Activated naive CD4-positive, alpha-beta T cell treated with anti-CD3 and anti-CD28 coated beads for 36 hours (primary cell): ENCODE data around the gene DSCAM. TPM values are rescaled to one million over a fixed set of nuclear protein-coding genes. Genes with fewer than 3 reads are reported as not detected.
A peak's percentile ranks its signal among the peaks of the same experiment; 100 is the strongest.

Source experiments
- CTCF ChIA-PET: fragments of 350-600 bp; sonication (Branson Sonifier 250); formaldehyde crosslinking; loops from one replicate; lab custom pipeline; 2021; ENCODE audit warnings: antibody characterized with exemption; lab: Charles Lee
- DNase-seq: peaks from one replicate; pipeline ENCODE4 v3.0.0-alpha.2; 2020
- H3K27ac Mint-ChIP-seq: one replicate; pipeline ENCODE4 v1.8.0; 2021; ENCODE audit warnings: mild to moderate bottlenecking, mixed read lengths
- H3K27me3 Mint-ChIP-seq: one replicate; pipeline ENCODE4 v1.8.0; 2021; ENCODE audit warnings: low read depth, mixed read lengths
- H3K36me3 Mint-ChIP-seq: one replicate; pipeline ENCODE4 v1.8.0; 2021; ENCODE audit warnings: low read depth, mixed read lengths
- H3K4me1 Mint-ChIP-seq: one replicate; pipeline ENCODE4 v1.8.0; 2021; ENCODE audit warnings: low read depth, mixed read lengths
- H3K4me3 Mint-ChIP-seq: one replicate; pipeline ENCODE4 v1.8.0; 2021; ENCODE audit warnings: mild to moderate bottlenecking, moderate library complexity, mixed read lengths
- H3K9me3 Mint-ChIP-seq: one replicate; pipeline ENCODE4 v1.8.0; 2021; ENCODE audit warnings: mixed read lengths
- intact Hi-C: fragments of 100-400 bp; cut with micrococcal nuclease; formaldehyde crosslinking; loops from one replicate; pipeline ENCODE4 v1.15.1; 2023
- total RNA-seq, 2 experiments: library from RNA; stranded (reverse); gene quantifications; one replicate each; pipeline ENCODE4 v1.2.3, GENCODE V29; 2021

Gene DSCAM
- total RNA-seq, 2 experiments from 2014 or later = not detected

- Mint-ChIP-seq H3K27me3 (no peaks in the 10 kb centered on the region), H3K27ac (no peak overlapping the region), H3K4me3 (no peak overlapping the region), H3K4me1 (no peaks in the 10 kb centered on the region), H3K9me3 (peaks cover 3% of the 10 kb centered on the region), H3K36me3 (no peaks in the 10 kb centered on the region)
- DNase-seq = peak; percentile 8
- CTCF ChIA-PET = interaction anchor here (1.7 kb wide), 1 partner anchor 9 kb away, joined by 3 read pairs; no protein-coding TSS in a partner anchor
- intact Hi-C loops = no loop called here
These were observed 334.4 kb downstream of the DSCAM start for GRCh38 chr21:40512590-40512989.

- H3K9me3 Mint-ChIP-seq = no peaks in the 10 kb centered on the region
- no peaks in the 10 kb centered on the region for H3K4me1 Mint-ChIP-seq
- no peak for DNase-seq
- intact Hi-C loops = no loop called here
- H3K4me3 Mint-ChIP-seq = no peak overlapping the region
- no peaks in the 10 kb centered on the region for H3K36me3 Mint-ChIP-seq
- H3K27ac Mint-ChIP-seq = no peak overlapping the region
- CTCF ChIA-PET = no interaction called here
- no peaks in the 10 kb centered on the region for H3K27me3 Mint-ChIP-seq
These were observed 339.0 kb downstream of the DSCAM start for GRCh38 chr21:40507978-40508377.

GRCh38 chr21:40505681-40506080 is 341.3 kb downstream of the DSCAM start:
- no peak overlapping the region for H3K27ac Mint-ChIP-seq
- CTCF ChIA-PET = no interaction called here
- intact Hi-C loops = no loop called here
- DNase-seq = no peak
- no peaks in the 10 kb centered on the region for H3K36me3 Mint-ChIP-seq
- no peak overlapping the region for H3K4me3 Mint-ChIP-seq
- H3K27me3 Mint-ChIP-seq = no peaks in the 10 kb centered on the region
- H3K9me3 Mint-ChIP-seq = no peaks in the 10 kb centered on the region
- no peaks in the 10 kb centered on the region for H3K4me1 Mint-ChIP-seq

- intact Hi-C loops = no loop called here
- Mint-ChIP-seq H3K9me3 (no peaks in the 10 kb centered on the region), H3K4me1 (no peaks in the 10 kb centered on the region), H3K27me3 (no peaks in the 10 kb centered on the region), H3K27ac (no peak overlapping the region), H3K4me3 (no peak overlapping the region), H3K36me3 (no peaks in the 10 kb centered on the region)
- DNase-seq = no peak
- CTCF ChIA-PET = no interaction called here
These were observed 341.7 kb downstream of the DSCAM start for GRCh38 chr21:40505244-40505643.

GRCh38 chr21:40504825-40505224 is 342.1 kb downstream of the DSCAM start:
- Mint-ChIP-seq H3K27me3 (no peaks in the 10 kb centered on the region), H3K36me3 (no peaks in the 10 kb centered on the region), H3K9me3 (no peaks in the 10 kb centered on the region), H3K27ac (no peak overlapping the region), H3K4me3 (no peak overlapping the region), H3K4me1 (no peaks in the 10 kb centered on the region)
- CTCF ChIA-PET = interaction anchor here (0.7 kb wide), 1 partner anchor 81 kb away, joined by 3 read pairs; no protein-coding TSS in a partner anchor
- DNase-seq = no peak
- intact Hi-C loops = no loop called here

GRCh38 chr21:40496116-40496515 is 350.8 kb downstream of the DSCAM start:
- CTCF ChIA-PET = no interaction called here
- intact Hi-C loops = no loop called here
- Mint-ChIP-seq H3K4me1 (no peaks in the 10 kb centered on the region), H3K36me3 (peaks cover 6% of the 10 kb centered on the region), H3K9me3 (peaks cover 18% of the 10 kb centered on the region), H3K27me3 (peaks cover 2% of the 10 kb centered on the region), H3K27ac (no peak overlapping the region), H3K4me3 (no peak overlapping the region)
- DNase-seq = no peak

GRCh38 chr21:40490408-40490807 is 356.6 kb downstream of the DSCAM start:
- peaks cover 24% of the 10 kb centered on the region for H3K9me3 Mint-ChIP-seq

GRCh38 chr21:40489001-40489400 is 358.0 kb downstream of the DSCAM start:
- Mint-ChIP-seq H3K9me3 (peaks cover 24% of the 10 kb centered on the region), H3K27ac (no peak overlapping the region), H3K27me3 (peaks cover 3% of the 10 kb centered on the region), H3K4me3 (no peak overlapping the region), H3K36me3 (peaks cover 6% of the 10 kb centered on the region), H3K4me1 (no peaks in the 10 kb centered on the region)
- DNase-seq = no peak
- intact Hi-C loops = no loop called here
- CTCF ChIA-PET = no interaction called here

More at GRCh38 chr21:40490408-40490807, 356.6 kb downstream of the DSCAM start:
- Mint-ChIP-seq H3K27me3 (peaks cover 5% of the 10 kb centered on the region), H3K4me3 (no peak overlapping the region), H3K27ac (no peak overlapping the region), H3K36me3 (peaks cover 6% of the 10 kb centered on the region), H3K4me1 (no peaks in the 10 kb centered on the region)
- no peak for DNase-seq
- CTCF ChIA-PET = no interaction called here
- intact Hi-C loops = no loop called here

GRCh38 chr21:40481764-40482163 is 365.2 kb downstream of the DSCAM start:
- CTCF ChIA-PET = no interaction called here

GRCh38 chr21:40474513-40474912 is 372.4 kb downstream of the DSCAM start:
- Mint-ChIP-seq H3K4me1 (no peaks in the 10 kb centered on the region), H3K27me3 (no peaks in the 10 kb centered on the region), H3K36me3 (no peaks in the 10 kb centered on the region), H3K27ac (no peak overlapping the region), H3K9me3 (peaks cover 3% of the 10 kb centered on the region), H3K4me3 (no peak overlapping the region)
- no peak for DNase-seq
- intact Hi-C loops = no loop called here
- CTCF ChIA-PET = interaction anchor here (0.7 kb wide), 1 partner anchor 432 kb away, joined by 3 read pairs; no protein-coding TSS in a partner anchor

More at GRCh38 chr21:40481764-40482163, 365.2 kb downstream of the DSCAM start:
- Mint-ChIP-seq H3K27ac (no peak overlapping the region), H3K27me3 (no peaks in the 10 kb centered on the region), H3K4me3 (no peak overlapping the region), H3K4me1 (no peaks in the 10 kb centered on the region), H3K9me3 (peaks cover 1% of the 10 kb centered on the region), H3K36me3 (no peaks in the 10 kb centered on the region)
- intact Hi-C loops = no loop called here
- no peak for DNase-seq

GRCh38 chr21:40472013-40472412 is 374.9 kb downstream of the DSCAM start:
- DNase-seq = no peak
- Mint-ChIP-seq H3K36me3 (no peaks in the 10 kb centered on the region), H3K4me1 (no peaks in the 10 kb centered on the region), H3K27ac (no peak overlapping the region), H3K27me3 (peaks cover 1% of the 10 kb centered on the region), H3K9me3 (peaks cover 1% of the 10 kb centered on the region), H3K4me3 (no peak overlapping the region)
- intact Hi-C loops = no loop called here
- CTCF ChIA-PET = no interaction called here

- no peaks in the 10 kb centered on the region for H3K36me3 Mint-ChIP-seq
- no peak overlapping the region for H3K4me3 Mint-ChIP-seq
- intact Hi-C loops = no loop called here
- peaks cover 1% of the 10 kb centered on the region for H3K9me3 Mint-ChIP-seq
- CTCF ChIA-PET = no interaction called here
- peaks cover 3% of the 10 kb centered on the region for H3K27me3 Mint-ChIP-seq
- no peaks in the 10 kb centered on the region for H3K4me1 Mint-ChIP-seq
- DNase-seq = no peak
- H3K27ac Mint-ChIP-seq = no peak overlapping the region
These were observed 375.9 kb downstream of the DSCAM start for GRCh38 chr21:40471103-40471502.

GRCh38 chr21:40466893-40467483 is 380.0 kb downstream of the DSCAM start:
- CTCF ChIA-PET = interaction anchor here (1.2 kb wide), 1 partner anchor 48 kb away, joined by 4 read pairs; no protein-coding TSS in a partner anchor
- Mint-ChIP-seq H3K36me3 (no peaks in the 10 kb centered on the region), H3K27me3 (peaks cover 15% of the 10 kb centered on the region), H3K27ac (no peak overlapping the region), H3K9me3 (peaks cover 1% of the 10 kb centered on the region), H3K4me3 (no peak overlapping the region), H3K4me1 (no peaks in the 10 kb centered on the region)
- intact Hi-C loops = loop anchor here (5.0 kb wide), 1 partner anchor 600 kb away; no protein-coding TSS in a partner anchor
- DNase-seq = no peak
